HCT116 (cell line): ENCODE data around the gene GMDS. TPM values are rescaled to one million over a fixed set of nuclear protein-coding genes. Genes with fewer than 3 reads are reported as not detected.

ENCODE experiments used
- ATAC-seq: fragments of 200-7000 bp; cut with Tn5 transposase; 2 replicates; pipeline ENCODE4 v1.9.1; 2020; ENCODE audit warnings: mild to moderate bottlenecking, moderate library complexity
- BruUV-seq: library from RNA; stranded (reverse); fragments of 400-500 nt; replicated peaks from 2 replicates; lab custom pipeline; 2021; lab: Mats Ljungman, UMichigan
- CTCF ChIA-PET: fragments of 300-600 bp; sonication (Branson Sonifier 250); formaldehyde crosslinking; loops from one replicate; lab custom pipeline; 2021; ENCODE audit warnings: antibody characterized with exemption; lab: Charles Lee
- POLR2A ChIA-PET: fragments of 300-600, 350-600 bp; sonication (Branson Sonifier 250); formaldehyde crosslinking; loops from one replicate; lab custom pipeline; 2021; ENCODE audit warnings: antibody characterized with exemption; lab: Charles Lee
- RAD21 ChIA-PET, 2 experiments: fragments of 300-600 bp; sonication (Branson Sonifier 250); formaldehyde crosslinking; loops; one replicate each; lab custom pipeline; 2023; ENCODE audit warnings: low total read pairs in 2 of 2; ENCODE audit not compliant: uncharacterized antibody in 2 of 2, unreplicated experiment in 2 of 2, low non-redundant PET in 1 of 2; lab: Charles Lee
- DNase-seq: peaks from one replicate; pipeline ENCODE4 v3.0.0-alpha.2; 2010; ENCODE audit warnings: low read depth, low spot score
- H2AFZ ChIP-seq: fragments of 200-600 bp; shearing (Covaris generic), sonication (generic); 2 replicates; pipeline ENCODE4 v1.6.1; 2017; ENCODE audit warnings: low read depth, mixed run types, mixed read lengths, antibody characterized with exemption, low read length; ENCODE audit not compliant: poor library complexity, severe bottlenecking
- H3K27ac ChIP-seq: 2 replicates; pipeline ENCODE4 v1.5.1; 2012; ENCODE audit warnings: low read depth, low read length
- H3K27me3 ChIP-seq: fragments of 200-600 bp; sonication (generic); 2 replicates; pipeline ENCODE4 v1.6.1; 2016; ENCODE audit warnings: mixed run types, low read length, mixed read lengths; ENCODE audit not compliant: insufficient read depth
- H3K36me3 ChIP-seq, 2 experiments: fragments of 200-500 bp in 1 of 2; fragments of 200-600 bp in 1 of 2; sonication (Bioruptor generic) in 1 of 2; sonication (generic) in 1 of 2; 2 replicates each; pipeline versions ENCODE4 v1.5.1 to v1.6.1; 2014 to 2016; ENCODE audit warnings: low read length in 2 of 2, inconsistent platforms in 1 of 2, mixed read lengths in 1 of 2, mixed run types in 1 of 2; ENCODE audit not compliant: insufficient read depth in 2 of 2, control insufficient read depth in 1 of 2
- H3K4me1 ChIP-seq, 2 experiments: fragments of 200-600 bp in 1 of 2; sonication (generic) in 1 of 2; 2 replicates each; pipeline versions ENCODE4 v1.5.1 to v1.6.1; 2012 to 2017; ENCODE audit warnings: low read length in 2 of 2, inconsistent platforms in 1 of 2, mild to moderate bottlenecking in 1 of 2, mixed read lengths in 1 of 2, mixed run types in 1 of 2, moderate library complexity in 1 of 2; ENCODE audit not compliant: insufficient read depth in 2 of 2, control insufficient read depth in 1 of 2
- H3K4me2 ChIP-seq: fragments of 200-600 bp; sonication (generic); 2 replicates; pipeline ENCODE4 v1.6.1; 2017; ENCODE audit warnings: mixed run types, low read length, mixed read lengths
- H3K4me3 ChIP-seq, 2 experiments: fragments of 200-600 bp in 1 of 2; sonication (generic) in 1 of 2; replicated peaks in 1 of 2; 2 replicates each; pipeline ENCODE4 v1.5.1; 2011 to 2016; ENCODE audit warnings: low read length in 2 of 2, control low read depth in 1 of 2, low read depth in 1 of 2, mild to moderate bottlenecking in 1 of 2, mixed read lengths in 1 of 2, mixed run types in 1 of 2
- H3K79me2 ChIP-seq: fragments of 200-600 bp; sonication (generic); 2 replicates; pipeline ENCODE4 v1.6.1; 2017; ENCODE audit warnings: mild to moderate bottlenecking, mixed run types, low read length, moderate library complexity, mixed read lengths; ENCODE audit not compliant: insufficient read depth
- H3K9ac ChIP-seq: fragments of 200-600 bp; sonication (generic); 2 replicates; pipeline ENCODE4 v1.6.1; 2016; ENCODE audit warnings: low read length, mixed read lengths
- H3K9me2 ChIP-seq: fragments of 200-600 bp; sonication (generic), shearing (Covaris generic); 2 replicates; pipeline ENCODE4 v1.6.1; 2017; ENCODE audit warnings: mixed run types, mild to moderate bottlenecking, moderate library complexity; ENCODE audit not compliant: insufficient read depth
- H3K9me3 ChIP-seq, 2 experiments: fragments of 200-500 bp in 1 of 2; fragments of 200-600 bp in 1 of 2; sonication (Bioruptor generic) in 1 of 2; sonication (generic) in 1 of 2; 2 replicates each; pipeline ENCODE4 v1.6.1; 2014 to 2017; ENCODE audit warnings: low read length in 2 of 2, mixed read lengths in 2 of 2, inconsistent platforms in 1 of 2, low read depth in 1 of 2, mild to moderate bottlenecking in 1 of 2, mixed run types in 1 of 2, moderate library complexity in 1 of 2; ENCODE audit not compliant: control insufficient read depth in 1 of 2, insufficient read depth in 1 of 2
- H4K20me1 ChIP-seq: fragments of 200-600 bp; sonication (generic), shearing (Covaris generic); 2 replicates; pipeline ENCODE4 v1.6.1; 2017; ENCODE audit warnings: mixed run types, mild to moderate bottlenecking, moderate library complexity; ENCODE audit not compliant: insufficient read depth
- CBX3 ChIP-seq: IDR thresholded peaks from 2 replicates; pipeline ENCODE4 v1.6.1; 2012; ENCODE audit warnings: low read depth
- CEBPB ChIP-seq: IDR thresholded peaks from 2 replicates; pipeline ENCODE4 v1.6.1; 2012; ENCODE audit warnings: low read depth
- EGR1 ChIP-seq: IDR thresholded peaks from 2 replicates; pipeline ENCODE4 v1.6.1; 2012; ENCODE audit warnings: low read depth
- EZH2 ChIP-seq: fragments of 200-600 bp; sonication (generic); IDR thresholded peaks from 2 replicates; pipeline ENCODE4 v1.6.1; 2017; ENCODE audit warnings: antibody characterized with exemption, mixed run types
- FOSL1 ChIP-seq: IDR thresholded peaks from 2 replicates; pipeline ENCODE4 v1.6.1; 2012; ENCODE audit warnings: low read depth
- JUND ChIP-seq: IDR thresholded peaks from 2 replicates; pipeline ENCODE4 v1.6.1; 2012
- POLR2AphosphoS5 ChIP-seq: IDR thresholded peaks from 2 replicates; pipeline ENCODE4 v1.6.1; 2011; ENCODE audit warnings: mild to moderate bottlenecking, low read depth, low read length, moderate library complexity
- RAD21 ChIP-seq: IDR thresholded peaks from 2 replicates; pipeline ENCODE4 v1.6.1; 2012; ENCODE audit warnings: low read depth, mild to moderate bottlenecking
- SIN3A ChIP-seq: IDR thresholded peaks from 2 replicates; pipeline ENCODE4 v1.6.1; 2012; ENCODE audit warnings: low read depth
- SRF ChIP-seq: IDR thresholded peaks from 2 replicates; pipeline ENCODE4 v1.6.1; 2012; ENCODE audit warnings: low read depth
- TCF7L2 ChIP-seq: IDR thresholded peaks from 2 replicates; pipeline ENCODE4 v1.7.0; 2011; ENCODE audit warnings: borderline replicate concordance, inconsistent platforms; ENCODE audit not compliant: insufficient read depth, insufficient read length; ENCODE audit errors: extremely low read depth
- intact Hi-C: fragments of 100-400 bp; cut with micrococcal nuclease; formaldehyde crosslinking; loops from 2 replicates; pipeline ENCODE4 v1.10.0; 2022
- total RNA-seq: library from RNA; stranded (reverse); gene quantifications from one replicate; pipeline ENCODE4 v1.2.1, GENCODE V29; 2021; ENCODE audit not compliant: unreplicated experiment
- TF ChIP-seq, protein P1 (sequence below): IDR thresholded peaks from 2 replicates; pipeline ENCODE4 v1.6.1; 2011; ENCODE audit warnings: mild to moderate bottlenecking, low read length, moderate library complexity; ENCODE audit not compliant: insufficient replicate concordance; ENCODE audit errors: extremely low read depth
- TF ChIP-seq, protein P2 (sequence below), 3 experiments: fragments of 200-600 bp in 1 of 3; sonication (generic) in 1 of 3; IDR thresholded peaks in 2 of 3; conservative IDR thresholded peaks in 1 of 3; 2 replicates each; pipeline ENCODE4 v1.5.1; 2012 to 2017; ENCODE audit warnings: low read depth in 2 of 3, low read length in 2 of 3, antibody characterized with exemption in 1 of 3, borderline replicate concordance in 1 of 3, control low read depth in 1 of 3, mild to moderate bottlenecking in 1 of 3, mixed read lengths in 1 of 3, mixed run types in 1 of 3, moderate library complexity in 1 of 3; ENCODE audit not compliant: insufficient read depth in 1 of 3
- TF ChIP-seq, protein P3 (sequence below): IDR thresholded peaks from 2 replicates; pipeline ENCODE4 v1.6.1; 2012; ENCODE audit warnings: low read depth

The GMDS gene
- total RNA-seq, 1 experiment from 2014 or later, result 34.4 TPM

DNA sequence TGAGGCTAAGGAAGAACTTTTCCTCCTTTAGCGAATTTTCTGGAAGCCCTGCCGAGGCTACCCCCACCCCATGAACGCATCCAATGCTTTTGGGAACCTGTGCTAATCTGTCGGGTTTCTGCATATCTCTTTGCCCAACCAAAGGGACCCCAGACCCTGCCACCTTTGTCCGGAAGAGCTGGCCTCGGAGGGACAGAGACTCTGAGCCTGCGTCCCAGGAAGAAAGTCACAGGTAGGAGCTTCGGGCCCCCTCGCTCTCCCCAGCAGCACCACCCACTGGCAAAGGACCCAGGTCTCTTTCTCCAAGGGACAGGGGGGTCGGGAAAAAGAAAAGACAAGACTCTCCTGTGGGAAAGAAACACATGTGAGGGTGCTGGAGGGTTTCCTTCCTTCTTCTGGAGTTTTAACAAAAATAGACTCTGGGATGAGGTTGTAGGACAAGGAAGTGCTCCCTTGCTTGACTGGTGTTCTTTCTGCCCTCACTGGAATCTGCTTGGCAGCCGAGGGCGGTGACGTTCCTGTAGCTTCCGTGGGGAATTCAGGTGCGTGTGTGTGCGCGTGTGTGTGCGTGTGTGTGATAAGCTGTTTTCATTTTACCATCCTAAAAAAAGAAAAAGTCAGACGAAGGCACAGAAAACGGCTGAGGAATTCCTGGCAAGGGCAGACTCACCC is 652.0 kb downstream of the GMDS start:
- H3K27me3 ChIP-seq, result 0 out of 2 replicates have a peak, but pooled peaks cover 3% of the 10 kb centered on the region
- DNase-seq, result no peak
- H4K20me1 ChIP-seq, result no peaks in the 10 kb centered on the region
- no peak overlapping the region for H3K27ac ChIP-seq
- ChIA-PET CTCF (interaction anchor here (1.3 kb wide), 1 partner anchor 1144 kb away, joined by 3 read pairs; no protein-coding TSS in a partner anchor), POLR2A (no interaction called here), RAD21 (no interaction called here)
- ATAC-seq, result no peak
- H3K9me3 ChIP-seq, result no peaks in the 10 kb centered on the region
- intact Hi-C loops, result loop anchor here (10.0 kb wide), 1 partner anchor 1461 kb away; no protein-coding TSS in a partner anchor
- no peak overlapping the region for H2AFZ ChIP-seq
- H3K9me2 ChIP-seq, result no peaks in the 10 kb centered on the region
- no peaks in the 10 kb centered on the region for H3K79me2 ChIP-seq
- no peak overlapping the region for H3K4me3 ChIP-seq
- H3K4me1 ChIP-seq, result peaks cover 2 to 7% of the 10 kb centered on the region in 2 experiments; a peak in 2 of 4 replicates
- BruUV-seq, result no TSS peak
- TF ChIP-seq FOSL1, result no peak
- TF ChIP-seq, protein P1, sequence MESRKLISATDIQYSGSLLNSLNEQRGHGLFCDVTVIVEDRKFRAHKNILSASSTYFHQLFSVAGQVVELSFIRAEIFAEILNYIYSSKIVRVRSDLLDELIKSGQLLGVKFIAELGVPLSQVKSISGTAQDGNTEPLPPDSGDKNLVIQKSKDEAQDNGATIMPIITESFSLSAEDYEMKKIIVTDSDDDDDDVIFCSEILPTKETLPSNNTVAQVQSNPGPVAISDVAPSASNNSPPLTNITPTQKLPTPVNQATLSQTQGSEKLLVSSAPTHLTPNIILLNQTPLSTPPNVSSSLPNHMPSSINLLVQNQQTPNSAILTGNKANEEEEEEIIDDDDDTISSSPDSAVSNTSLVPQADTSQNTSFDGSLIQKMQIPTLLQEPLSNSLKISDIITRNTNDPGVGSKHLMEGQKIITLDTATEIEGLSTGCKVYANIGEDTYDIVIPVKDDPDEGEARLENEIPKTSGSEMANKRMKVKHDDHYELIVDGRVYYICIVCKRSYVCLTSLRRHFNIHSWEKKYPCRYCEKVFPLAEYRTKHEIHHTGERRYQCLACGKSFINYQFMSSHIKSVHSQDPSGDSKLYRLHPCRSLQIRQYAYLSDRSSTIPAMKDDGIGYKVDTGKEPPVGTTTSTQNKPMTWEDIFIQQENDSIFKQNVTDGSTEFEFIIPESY, result no peak
- TF ChIP-seq JUND, result no peak
- TF ChIP-seq SIN3A, result no peak
- TF ChIP-seq RAD21, result no peak
- no peak for TF ChIP-seq EZH2
- no peak for TF ChIP-seq SRF
- no peak for TF ChIP-seq CEBPB
- TF ChIP-seq, protein P2, sequence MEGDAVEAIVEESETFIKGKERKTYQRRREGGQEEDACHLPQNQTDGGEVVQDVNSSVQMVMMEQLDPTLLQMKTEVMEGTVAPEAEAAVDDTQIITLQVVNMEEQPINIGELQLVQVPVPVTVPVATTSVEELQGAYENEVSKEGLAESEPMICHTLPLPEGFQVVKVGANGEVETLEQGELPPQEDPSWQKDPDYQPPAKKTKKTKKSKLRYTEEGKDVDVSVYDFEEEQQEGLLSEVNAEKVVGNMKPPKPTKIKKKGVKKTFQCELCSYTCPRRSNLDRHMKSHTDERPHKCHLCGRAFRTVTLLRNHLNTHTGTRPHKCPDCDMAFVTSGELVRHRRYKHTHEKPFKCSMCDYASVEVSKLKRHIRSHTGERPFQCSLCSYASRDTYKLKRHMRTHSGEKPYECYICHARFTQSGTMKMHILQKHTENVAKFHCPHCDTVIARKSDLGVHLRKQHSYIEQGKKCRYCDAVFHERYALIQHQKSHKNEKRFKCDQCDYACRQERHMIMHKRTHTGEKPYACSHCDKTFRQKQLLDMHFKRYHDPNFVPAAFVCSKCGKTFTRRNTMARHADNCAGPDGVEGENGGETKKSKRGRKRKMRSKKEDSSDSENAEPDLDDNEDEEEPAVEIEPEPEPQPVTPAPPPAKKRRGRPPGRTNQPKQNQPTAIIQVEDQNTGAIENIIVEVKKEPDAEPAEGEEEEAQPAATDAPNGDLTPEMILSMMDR (IDR thresholded peaks at IDR 0.05 in 2 of 3, conservative IDR thresholded peaks at IDR 0.05 in 1 of 3; ENCODE audit: borderline replicate concordance in 1 of 3, insufficient read depth in 1 of 3, low read depth in 2 of 3, low read length in 2 of 3), result no peak
- no peak for TF ChIP-seq CBX3
- no peak for TF ChIP-seq EGR1
- TF ChIP-seq, protein P3, sequence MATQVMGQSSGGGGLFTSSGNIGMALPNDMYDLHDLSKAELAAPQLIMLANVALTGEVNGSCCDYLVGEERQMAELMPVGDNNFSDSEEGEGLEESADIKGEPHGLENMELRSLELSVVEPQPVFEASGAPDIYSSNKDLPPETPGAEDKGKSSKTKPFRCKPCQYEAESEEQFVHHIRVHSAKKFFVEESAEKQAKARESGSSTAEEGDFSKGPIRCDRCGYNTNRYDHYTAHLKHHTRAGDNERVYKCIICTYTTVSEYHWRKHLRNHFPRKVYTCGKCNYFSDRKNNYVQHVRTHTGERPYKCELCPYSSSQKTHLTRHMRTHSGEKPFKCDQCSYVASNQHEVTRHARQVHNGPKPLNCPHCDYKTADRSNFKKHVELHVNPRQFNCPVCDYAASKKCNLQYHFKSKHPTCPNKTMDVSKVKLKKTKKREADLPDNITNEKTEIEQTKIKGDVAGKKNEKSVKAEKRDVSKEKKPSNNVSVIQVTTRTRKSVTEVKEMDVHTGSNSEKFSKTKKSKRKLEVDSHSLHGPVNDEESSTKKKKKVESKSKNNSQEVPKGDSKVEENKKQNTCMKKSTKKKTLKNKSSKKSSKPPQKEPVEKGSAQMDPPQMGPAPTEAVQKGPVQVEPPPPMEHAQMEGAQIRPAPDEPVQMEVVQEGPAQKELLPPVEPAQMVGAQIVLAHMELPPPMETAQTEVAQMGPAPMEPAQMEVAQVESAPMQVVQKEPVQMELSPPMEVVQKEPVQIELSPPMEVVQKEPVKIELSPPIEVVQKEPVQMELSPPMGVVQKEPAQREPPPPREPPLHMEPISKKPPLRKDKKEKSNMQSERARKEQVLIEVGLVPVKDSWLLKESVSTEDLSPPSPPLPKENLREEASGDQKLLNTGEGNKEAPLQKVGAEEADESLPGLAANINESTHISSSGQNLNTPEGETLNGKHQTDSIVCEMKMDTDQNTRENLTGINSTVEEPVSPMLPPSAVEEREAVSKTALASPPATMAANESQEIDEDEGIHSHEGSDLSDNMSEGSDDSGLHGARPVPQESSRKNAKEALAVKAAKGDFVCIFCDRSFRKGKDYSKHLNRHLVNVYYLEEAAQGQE, result no peak
- no peak for TF ChIP-seq TCF7L2
- TF ChIP-seq POLR2AphosphoS5, result no peak
- no peaks in the 10 kb centered on the region for H3K36me3 ChIP-seq
- H3K4me2 ChIP-seq, result no peak overlapping the region
- no peak overlapping the region for H3K9ac ChIP-seq
